HG02981 (cell line): ENCODE measurements around the gene CGB7.

ENCODE experiments used
- ATAC-seq: cut with Tn5 transposase; IDR thresholded peaks from one replicate; pipeline ENCODE4 v1.9.1; 2021; ENCODE audit warnings: mild to moderate bottlenecking, moderate library complexity; ENCODE audit not compliant: unreplicated experiment

CGB7 gene

DNA sequence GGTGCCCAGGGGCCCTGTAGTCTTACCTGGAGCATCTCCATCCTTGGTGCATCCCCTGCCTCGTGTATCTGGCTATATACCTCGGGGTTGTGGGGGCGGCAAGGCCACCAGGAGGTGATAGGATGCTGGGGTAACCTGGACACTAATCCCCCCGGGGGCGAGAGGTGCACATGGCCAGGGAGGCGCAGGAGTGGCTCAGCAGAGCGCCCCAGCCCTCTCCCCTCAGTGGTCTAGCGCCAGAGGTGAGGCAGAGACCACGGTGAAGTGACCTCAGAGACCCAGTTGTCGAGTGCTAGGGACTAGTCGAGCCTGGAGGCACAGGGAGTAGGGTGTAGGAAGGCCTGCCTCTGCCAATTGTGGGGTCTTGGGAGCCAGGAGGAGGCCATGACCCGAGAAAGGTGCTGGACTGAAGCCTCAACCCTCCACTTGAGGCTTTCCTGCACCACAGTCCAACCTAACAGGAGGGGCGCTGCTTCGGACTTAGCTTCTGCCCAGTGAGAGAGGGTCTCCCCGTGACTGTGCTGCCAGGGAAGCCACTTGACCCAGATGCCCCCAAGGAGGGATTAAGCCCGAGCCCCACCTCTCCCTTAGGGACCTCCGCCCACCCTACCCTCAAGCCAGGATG lies 40.4 kb downstream of the CGB7 start, which contains the start of gene LHB:
LHB (minus strand) TSS at position 51 of the 625 bp plus-strand sequence; CDS start at position 41, 10 bp downstream.
- no peak for ATAC-seq

DNA sequence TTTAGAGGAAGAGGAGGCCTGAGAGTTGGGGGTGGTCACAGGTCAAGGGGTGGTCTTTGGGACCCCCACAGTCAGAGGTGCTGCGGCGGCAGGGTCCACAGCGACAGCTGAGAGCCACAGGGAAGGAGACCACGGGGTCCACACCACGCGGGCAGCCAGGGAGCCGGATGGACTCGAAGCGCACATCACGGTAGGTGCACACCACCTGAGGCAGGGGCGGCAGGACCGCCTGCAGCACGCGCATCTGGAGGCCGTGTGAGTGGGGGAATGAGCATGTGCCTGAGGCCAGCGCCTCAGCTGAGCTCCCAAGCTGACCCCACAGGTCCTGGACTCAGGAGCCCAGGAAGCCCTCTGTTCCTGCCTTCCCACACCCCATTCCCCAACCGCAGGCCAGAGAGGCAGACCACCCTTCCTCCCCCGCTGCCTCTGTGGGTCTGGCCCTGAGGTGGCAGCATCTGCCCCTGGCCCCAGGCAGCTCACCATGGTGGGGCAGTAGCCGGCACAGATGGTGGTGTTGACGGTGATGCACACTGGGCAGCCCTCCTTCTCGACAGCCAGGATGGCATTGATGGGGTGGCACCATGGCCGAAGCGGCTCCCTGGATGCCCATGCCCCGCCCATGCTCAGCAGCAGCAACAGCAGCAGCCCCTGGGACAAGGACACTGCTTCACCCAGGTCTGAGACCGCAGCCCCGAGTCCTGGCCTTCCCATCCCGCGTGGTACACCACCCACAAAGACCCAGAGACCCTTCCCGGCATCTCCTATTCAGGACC lies 41.3 kb downstream of the CGB7 start:
- no peak for ATAC-seq

DNA sequence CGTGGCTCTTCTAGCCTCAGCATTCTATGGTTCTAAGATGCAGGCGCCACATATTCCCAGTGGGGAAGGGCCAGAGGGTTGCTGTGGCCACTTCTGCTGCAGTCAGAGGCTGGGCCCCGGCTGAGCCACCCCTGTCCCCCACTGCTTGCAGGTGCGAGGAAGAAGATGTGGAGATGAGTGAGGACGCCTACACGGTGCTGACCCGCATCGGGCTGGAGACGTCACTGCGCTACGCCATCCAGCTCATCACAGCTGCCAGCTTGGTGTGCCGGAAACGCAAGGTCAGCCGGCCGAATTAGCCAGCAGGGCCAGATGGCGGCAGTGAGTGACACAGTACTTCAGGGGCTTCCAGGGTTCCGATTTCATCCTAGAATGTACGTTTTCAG lies 42.7 kb downstream of the CGB7 start:
- no peak for ATAC-seq

GRCh38 chr19:49014123-49014869 lies 43.3 kb downstream of the CGB7 start:
- no peak for ATAC-seq

GRCh38 chr19:49011194-49011593 lies 46.4 kb downstream of the CGB7 start:
- ATAC-seq = no peak

- ATAC-seq = no peak
Measured at GRCh38 chr19:49010453-49010852, 47.1 kb downstream of the CGB7 start.

DNA sequence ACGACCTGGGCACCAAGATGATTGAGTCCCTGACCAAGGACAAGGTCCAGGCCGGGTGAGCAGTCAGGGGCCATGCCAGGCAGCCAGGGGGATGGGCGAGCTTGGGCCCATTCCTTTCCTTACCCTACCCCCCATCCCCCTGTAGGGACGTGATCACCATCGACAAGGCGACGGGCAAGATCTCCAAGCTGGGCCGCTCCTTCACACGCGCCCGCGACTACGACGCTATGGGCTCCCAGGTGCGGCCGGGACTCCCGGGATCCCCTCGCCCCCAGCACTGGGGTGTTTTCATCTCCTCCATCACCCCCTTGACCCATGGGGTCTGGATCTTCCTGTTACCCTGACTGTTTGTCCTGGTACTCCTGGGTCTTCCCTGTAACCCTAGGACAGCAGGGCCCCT lies 47.7 kb downstream of the CGB7 start:
- ATAC-seq = no peak

GRCh38 chr19:49006905-49007304 lies 50.6 kb downstream of the CGB7 start:
- no peak for ATAC-seq

DNA sequence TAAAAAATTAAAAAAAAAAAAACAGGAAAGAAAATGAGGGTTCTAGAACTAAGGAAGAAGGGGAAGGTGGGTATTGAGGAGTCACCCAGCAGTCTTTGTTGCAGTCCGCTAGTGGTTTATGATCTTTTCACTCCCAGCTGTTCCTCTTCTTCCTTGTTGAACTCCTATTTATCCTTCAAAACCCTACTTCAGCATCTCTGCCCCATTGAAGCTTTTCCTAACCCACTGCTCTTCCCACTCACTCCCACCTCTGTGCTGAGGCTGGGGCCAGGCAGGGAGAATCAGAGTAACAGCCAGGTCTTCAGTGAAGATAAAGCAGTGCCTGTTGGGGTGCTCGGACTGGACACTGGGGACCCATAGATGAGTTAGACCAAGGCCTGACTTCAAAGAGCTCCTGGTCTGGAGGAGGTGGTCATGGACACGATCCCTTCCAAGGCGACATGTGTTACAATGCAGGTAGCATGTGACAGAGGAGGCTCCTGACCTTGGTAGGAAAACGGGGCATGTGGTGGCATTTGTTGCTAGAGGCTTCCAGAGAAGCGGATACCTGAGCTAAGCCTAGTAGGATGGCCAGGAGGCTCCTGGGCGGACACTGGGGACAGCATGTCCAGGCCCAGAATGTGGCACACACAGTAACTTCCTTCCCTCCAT lies 52.5 kb downstream of the CGB7 start:
- ATAC-seq = no peak
